ENCODE measurements around the gene PTPRC. TPM values are rescaled to one million over a fixed set of nuclear protein-coding genes. Genes with fewer than 3 reads are reported as not detected.
A peak's percentile ranks its signal among the peaks of the same experiment; 100 is the strongest.

Gene PTPRC
- total RNA-seq, 2 experiments from 2014 or later, result 177 to 241 TPM

DNA sequence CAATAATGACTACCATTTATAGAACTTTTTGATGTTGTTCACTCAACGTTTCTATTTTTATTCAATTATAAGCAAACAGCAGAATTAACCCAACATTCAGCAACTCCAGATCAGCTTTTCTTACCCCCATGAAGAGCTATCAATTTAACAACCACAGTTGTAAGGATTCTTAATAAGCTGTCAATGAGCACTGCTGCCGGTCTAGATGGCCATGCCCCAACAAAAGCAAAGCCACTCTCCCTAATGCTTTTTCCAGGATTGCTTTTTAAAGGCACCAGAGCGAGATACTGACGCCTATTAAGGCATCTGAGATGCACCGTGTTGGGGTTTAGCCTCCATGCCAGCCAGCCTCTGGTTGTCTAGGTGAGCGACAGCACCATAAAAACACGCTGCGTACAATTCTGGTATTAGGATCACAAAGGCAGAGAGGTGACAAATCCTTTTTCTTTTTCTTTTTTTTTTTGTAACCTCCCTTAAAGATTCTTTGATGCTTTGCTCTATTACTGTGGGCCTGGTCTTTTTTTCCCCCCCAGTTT, 39.5 kb downstream of the PTPRC start:
- peak overlapping the region; percentile 51 for H3K4me3 ChIP-seq (ENCODE audit: low read depth, low read length, poor library complexity, severe bottlenecking)
- peak overlapping the region; percentile 24; the same call in 1 of the 2 replicates for H2AFZ ChIP-seq (ENCODE audit: low read length)
- H3K4me1 ChIP-seq (ENCODE audit: insufficient read depth, low read length, poor library complexity, severe bottlenecking), result peaks cover 98% of the 10 kb centered on the region
- peak; percentile 49 for DNase-seq (ENCODE audit: low spot score)
- ChIA-PET CTCF (ENCODE audit: unreplicated experiment) (interaction anchor here (0.8 to 1.7 kb wide), 2 partner anchors 9 to 57 kb away, joined by 3 to 6 read pairs; no protein-coding TSS in a partner anchor), POLR2A (interaction anchor here (0.5 to 21.0 kb wide), 22 partner anchors 10 to 509 kb away, joined by 3 to 410 read pairs (median 6); partner anchors contain the start of gene PTPRC)
- H3K9me3 ChIP-seq (ENCODE audit: low read length), result 0 out of 2 replicates have a peak, but pooled peaks cover 7% of the 10 kb centered on the region
- peaks cover 92% of the 10 kb centered on the region for H3K79me2 ChIP-seq (ENCODE audit: insufficient read depth, low read depth, low read length)
- TF ChIP-seq, protein P1, sequence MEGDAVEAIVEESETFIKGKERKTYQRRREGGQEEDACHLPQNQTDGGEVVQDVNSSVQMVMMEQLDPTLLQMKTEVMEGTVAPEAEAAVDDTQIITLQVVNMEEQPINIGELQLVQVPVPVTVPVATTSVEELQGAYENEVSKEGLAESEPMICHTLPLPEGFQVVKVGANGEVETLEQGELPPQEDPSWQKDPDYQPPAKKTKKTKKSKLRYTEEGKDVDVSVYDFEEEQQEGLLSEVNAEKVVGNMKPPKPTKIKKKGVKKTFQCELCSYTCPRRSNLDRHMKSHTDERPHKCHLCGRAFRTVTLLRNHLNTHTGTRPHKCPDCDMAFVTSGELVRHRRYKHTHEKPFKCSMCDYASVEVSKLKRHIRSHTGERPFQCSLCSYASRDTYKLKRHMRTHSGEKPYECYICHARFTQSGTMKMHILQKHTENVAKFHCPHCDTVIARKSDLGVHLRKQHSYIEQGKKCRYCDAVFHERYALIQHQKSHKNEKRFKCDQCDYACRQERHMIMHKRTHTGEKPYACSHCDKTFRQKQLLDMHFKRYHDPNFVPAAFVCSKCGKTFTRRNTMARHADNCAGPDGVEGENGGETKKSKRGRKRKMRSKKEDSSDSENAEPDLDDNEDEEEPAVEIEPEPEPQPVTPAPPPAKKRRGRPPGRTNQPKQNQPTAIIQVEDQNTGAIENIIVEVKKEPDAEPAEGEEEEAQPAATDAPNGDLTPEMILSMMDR (conservative IDR thresholded peaks at IDR 0.05; ENCODE audit: low read length), result no peak
- TF ChIP-seq EZH2phosphoT487 (IDR thresholded peaks at IDR 0.05; ENCODE audit: borderline replicate concordance, low read depth, low read length), result no peak
- peak overlapping the region; percentile 99 for H3K27ac ChIP-seq (ENCODE audit: low read depth, low read length, poor library complexity, severe bottlenecking)
- H4K20me1 ChIP-seq (ENCODE audit: insufficient read depth, low read length), result no peaks in the 10 kb centered on the region
- no peaks in the 10 kb centered on the region for H3K9me2 ChIP-seq (ENCODE audit: insufficient read depth, low read length)
- TSS peak; percentile 88 for BruUV-seq (replicated peaks)
- H3K4me2 ChIP-seq (ENCODE audit: low read length), result peak overlapping the region; percentile 91
- peaks cover 44% of the 10 kb centered on the region for H3K36me3 ChIP-seq (ENCODE audit: insufficient read depth, low read length)
- intact Hi-C loops (cut with micrococcal nuclease; ENCODE audit: unreplicated experiment), result loop anchor here (2.0 to 10.0 kb wide), 2 partner anchors 22 to 1296 kb away; no protein-coding TSS in a partner anchor

DNA sequence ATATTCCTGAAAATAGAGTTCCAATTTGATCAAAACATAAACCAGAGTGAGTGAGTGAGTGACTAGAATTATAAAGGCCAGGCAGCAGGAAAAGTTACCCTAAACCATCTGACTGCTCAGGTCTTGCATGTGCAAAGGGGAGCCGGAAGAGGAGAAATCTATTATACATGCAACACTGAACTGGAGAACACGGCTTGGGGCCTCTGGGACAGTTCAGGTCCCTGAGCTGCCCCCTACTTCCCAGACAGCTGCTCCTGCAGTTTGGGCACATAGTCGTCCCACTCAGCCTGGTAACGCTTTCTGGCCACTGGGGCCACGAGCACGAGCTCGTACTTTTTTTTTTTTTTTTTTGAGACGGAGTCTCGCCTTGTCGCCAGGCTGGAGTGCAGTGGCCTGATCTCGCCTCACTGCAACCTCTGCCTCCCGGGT, 40.1 kb downstream of the PTPRC start:
- H3K4me1 ChIP-seq (ENCODE audit: insufficient read depth, low read length, poor library complexity, severe bottlenecking), result peaks cover 98% of the 10 kb centered on the region
- POLR2A ChIA-PET, result interaction anchor here (0.6 to 21.0 kb wide), 23 partner anchors 11 to 1661 kb away, joined by 3 to 410 read pairs (median 6); partner anchors contain the start of gene PTPRC
- CTCF ChIA-PET (ENCODE audit: unreplicated experiment), result interaction anchor here (0.6 to 0.8 kb wide), 3 partner anchors 9 to 59 kb away, joined by 3 read pairs; no protein-coding TSS in a partner anchor
- no TSS peak for BruUV-seq (replicated peaks)
- peaks cover 92% of the 10 kb centered on the region for H3K79me2 ChIP-seq (ENCODE audit: insufficient read depth, low read depth, low read length)
- TF ChIP-seq, protein P1 (conservative IDR thresholded peaks at IDR 0.05; ENCODE audit: low read length), result 0 out of 2 replicates have a peak, but pooled peaks have one; percentile 20
- no peak for TF ChIP-seq EZH2phosphoT487 (IDR thresholded peaks at IDR 0.05; ENCODE audit: borderline replicate concordance, low read depth, low read length)
- H3K4me2 ChIP-seq (ENCODE audit: low read length), result peak overlapping the region; percentile 91
- intact Hi-C loops (cut with micrococcal nuclease; ENCODE audit: unreplicated experiment), result loop anchor here (1.0 to 10.0 kb wide), 3 partner anchors 15 to 1296 kb away; no protein-coding TSS in a partner anchor
- H3K9me3 ChIP-seq (ENCODE audit: low read length), result 0 out of 2 replicates have a peak, but pooled peaks cover 5% of the 10 kb centered on the region
- 0 out of 2 replicates have a peak overlapping the region, but pooled peaks have one; percentile 24 for H2AFZ ChIP-seq (ENCODE audit: low read length)
- peak; percentile 89 for DNase-seq (ENCODE audit: low spot score)
- peak overlapping the region; percentile 51 for H3K4me3 ChIP-seq (ENCODE audit: low read depth, low read length, poor library complexity, severe bottlenecking)
- H3K27ac ChIP-seq (ENCODE audit: low read depth, low read length, poor library complexity, severe bottlenecking), result peak overlapping the region; percentile 99
- H4K20me1 ChIP-seq (ENCODE audit: insufficient read depth, low read length), result no peaks in the 10 kb centered on the region
- H3K9me2 ChIP-seq (ENCODE audit: insufficient read depth, low read length), result no peaks in the 10 kb centered on the region
- peaks cover 44% of the 10 kb centered on the region for H3K36me3 ChIP-seq (ENCODE audit: insufficient read depth, low read length)

Data from OCI-LY7 (cell line).